Testis (tissue), 3 donors: Measurements from ENCODE around the gene DUS1L. TPM values are rescaled to one million over a fixed set of nuclear protein-coding genes. Genes with fewer than 3 reads are reported as not detected.
A peak's percentile ranks its signal among the peaks of the same experiment; 100 is the strongest.

Source experiments
- DNase-seq: peaks from one replicate; pipeline ENCODE4 v3.0.0-alpha.2; 2019
- H3K27ac ChIP-seq, 2 donors: fragments of 200-600 bp; sonication (generic); one replicate each; pipeline ENCODE4 v1.5.1; 2019
- H3K27me3 ChIP-seq: fragments of 200-600 bp; sonication (generic); one replicate; pipeline ENCODE4 v1.5.1; 2019
- H3K36me3 ChIP-seq: fragments of 200-600 bp; sonication (generic); one replicate; pipeline ENCODE4 v1.5.1; 2017; ENCODE audit warnings: low read depth; ENCODE audit errors: missing control alignments
- H3K4me1 ChIP-seq: fragments of 200-600 bp; sonication (generic); one replicate; pipeline ENCODE4 v1.5.1; 2019
- H3K4me3 ChIP-seq, 2 donors: fragments of 200-600 bp; sonication (generic); one replicate each; pipeline ENCODE4 v1.5.1; 2017 to 2019
- H3K9me3 ChIP-seq: fragments of 200-600 bp; sonication (generic); one replicate; pipeline ENCODE4 v1.5.1; 2017
- POLR2A ChIP-seq: fragments of 450-650 bp; IDR thresholded peaks from one replicate; pipeline ENCODE4 v1.6.1; 2017; ENCODE audit warnings: antibody characterized with exemption, mild to moderate bottlenecking, moderate library complexity
- WGBS, 2 donors: methylation state at CpG; one replicate each; pipeline ENCODE4 v1.1.5; 2018; 5-methylcytosine and 5-hydroxymethylcytosine counted together
- intact Hi-C: fragments of 100-400 bp; cut with DNase I; formaldehyde crosslinking; loops from one replicate; pipeline ENCODE4 v1.15.1; 2023; ENCODE audit warnings: low total_unique reads
- polyA plus RNA-seq: library from polyadenylated mRNA; stranded (reverse); fragments of 350-450 nt; fragmentation: Illumina TruSeq; extraction: RNeasy Lipid Tissue Mini Kit (QIAGEN cat#74804); gene quantifications from one replicate; pipeline ENCODE4 v1.2.3, GENCODE V29; 2014; ENCODE audit warnings: low read depth, low replicate concordance; ENCODE audit not compliant: insufficient read depth
- total RNA-seq, 2 donors: library from RNA; depleted of rRNA; stranded (reverse); fragments of >200 nt; gene quantifications; one replicate each; pipeline ENCODE4 v1.2.3, GENCODE V29; 2016
- TF ChIP-seq, protein P1 (sequence below), 3 experiments: fragments of 450-650 bp in 2 of 3; fragments of 200-600 bp in 1 of 3; sonication (generic) in 1 of 3; IDR thresholded peaks; one replicate each; pipeline ENCODE4 v1.5.1; 2016 to 2019; ENCODE audit warnings: antibody characterized with exemption in 3 of 3, mild to moderate bottlenecking in 2 of 3, moderate library complexity in 1 of 3

DUS1L gene
- total and polyA plus RNA-seq, 3 donors from 2014 or later: 117 to 132 (median 127) TPM

DNA sequence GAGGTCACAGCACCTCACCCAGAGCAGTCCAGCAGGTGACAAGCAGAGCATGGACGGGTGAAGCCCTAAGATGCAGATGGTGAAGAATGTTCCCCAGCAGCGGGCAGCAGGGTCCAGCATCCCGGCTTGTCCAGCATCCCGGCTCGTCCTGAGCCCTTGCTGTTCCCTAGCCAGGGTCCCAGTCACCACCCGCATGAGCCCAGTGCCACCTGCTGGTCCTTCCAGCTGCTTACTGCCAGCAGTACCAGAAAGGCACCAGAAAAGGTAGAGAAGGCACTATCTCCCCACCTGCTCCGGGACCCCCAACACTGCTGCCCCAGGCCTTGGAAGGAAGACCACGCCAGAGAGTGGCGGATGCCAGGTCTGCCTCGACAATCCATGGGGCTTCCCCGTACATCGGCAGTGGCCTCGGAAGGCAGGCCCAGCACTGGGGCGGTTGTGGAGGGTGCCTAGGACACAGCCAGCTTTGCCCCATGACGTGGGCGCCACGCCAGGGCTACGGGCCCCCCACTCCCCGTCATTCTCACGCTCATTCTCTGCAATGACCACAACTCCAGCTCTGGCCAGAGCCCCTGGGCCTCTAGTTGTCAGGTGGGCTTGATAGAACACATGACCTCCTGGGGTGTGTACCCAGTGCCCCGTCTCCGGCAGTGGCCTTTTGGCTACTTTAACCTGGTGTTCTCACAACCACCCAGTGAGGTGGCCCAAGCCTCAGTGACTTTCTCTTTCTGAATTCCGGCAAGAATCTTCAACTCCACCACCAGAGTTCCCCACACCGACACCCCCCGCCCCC lies 44.3 kb downstream of the DUS1L start:
- intact Hi-C loops: loop anchor here (5.0 kb wide), 1 partner anchor 59 kb away; the partner anchor contains the start of gene NOTUM
- Histone ChIP-seq H3K27me3 (no peaks in the 10 kb centered on the region), H3K27ac (no peak overlapping the region), H3K9me3 (no peaks in the 10 kb centered on the region), H3K4me1 (peaks cover 19% of the 10 kb centered on the region), H3K36me3 (no peaks in the 10 kb centered on the region), H3K4me3 (no peak overlapping the region)
- 44 to 53% methylated on average over 15 to 23 of the region's 25 CpGs for WGBS, 2 donors
- peak; percentile 80 for DNase-seq
- no peak for TF ChIP-seq POLR2A
- TF ChIP-seq, protein P1, sequence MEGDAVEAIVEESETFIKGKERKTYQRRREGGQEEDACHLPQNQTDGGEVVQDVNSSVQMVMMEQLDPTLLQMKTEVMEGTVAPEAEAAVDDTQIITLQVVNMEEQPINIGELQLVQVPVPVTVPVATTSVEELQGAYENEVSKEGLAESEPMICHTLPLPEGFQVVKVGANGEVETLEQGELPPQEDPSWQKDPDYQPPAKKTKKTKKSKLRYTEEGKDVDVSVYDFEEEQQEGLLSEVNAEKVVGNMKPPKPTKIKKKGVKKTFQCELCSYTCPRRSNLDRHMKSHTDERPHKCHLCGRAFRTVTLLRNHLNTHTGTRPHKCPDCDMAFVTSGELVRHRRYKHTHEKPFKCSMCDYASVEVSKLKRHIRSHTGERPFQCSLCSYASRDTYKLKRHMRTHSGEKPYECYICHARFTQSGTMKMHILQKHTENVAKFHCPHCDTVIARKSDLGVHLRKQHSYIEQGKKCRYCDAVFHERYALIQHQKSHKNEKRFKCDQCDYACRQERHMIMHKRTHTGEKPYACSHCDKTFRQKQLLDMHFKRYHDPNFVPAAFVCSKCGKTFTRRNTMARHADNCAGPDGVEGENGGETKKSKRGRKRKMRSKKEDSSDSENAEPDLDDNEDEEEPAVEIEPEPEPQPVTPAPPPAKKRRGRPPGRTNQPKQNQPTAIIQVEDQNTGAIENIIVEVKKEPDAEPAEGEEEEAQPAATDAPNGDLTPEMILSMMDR (IDR thresholded peaks at IDR 0.05): peak; percentile 43 to 63 (median 59)

DNA sequence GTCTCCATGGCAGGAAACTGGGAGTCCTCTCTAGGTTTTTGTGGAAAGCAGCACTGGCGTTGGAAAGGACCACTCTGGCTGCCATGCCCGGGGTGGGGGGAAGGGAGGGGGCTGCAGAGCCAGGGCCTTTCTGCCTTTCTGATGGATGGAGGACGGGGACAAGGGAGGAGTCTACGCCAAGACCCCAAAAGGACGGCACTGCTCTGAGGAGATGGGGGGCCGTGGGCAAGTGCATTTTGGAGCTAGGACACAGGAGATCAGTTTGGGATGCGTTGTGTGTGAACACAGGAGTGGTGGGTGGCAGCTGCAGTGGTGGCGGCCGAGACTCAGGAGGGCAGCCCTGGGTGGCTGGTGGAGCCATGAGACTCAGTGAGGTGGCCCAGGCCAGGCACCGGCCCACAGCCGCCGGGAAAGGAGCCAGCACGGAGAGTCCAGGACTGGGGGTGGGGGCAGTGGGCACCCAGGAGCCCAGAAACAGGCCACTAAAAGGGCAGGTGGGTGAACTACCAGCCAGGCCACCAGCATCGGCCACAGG lies 45.0 kb downstream of the DUS1L start:
- H3K4me3 ChIP-seq: no peak overlapping the region
- no peak for DNase-seq
- no peaks in the 10 kb centered on the region for H3K36me3 ChIP-seq
- no peak overlapping the region for H3K27ac ChIP-seq
- WGBS, 2 donors: 86 to 89% methylated on average over 9 to 14 of the region's 14 CpGs
- intact Hi-C loops: loop anchor here (5.0 kb wide), 1 partner anchor 58 kb away; the partner anchor contains the start of gene NOTUM
- H3K4me1 ChIP-seq: peaks cover 19% of the 10 kb centered on the region
- no peaks in the 10 kb centered on the region for H3K9me3 ChIP-seq
- TF ChIP-seq POLR2A: no peak
- TF ChIP-seq, protein P1 (IDR thresholded peaks at IDR 0.05): no peak
- no peaks in the 10 kb centered on the region for H3K27me3 ChIP-seq

DNA sequence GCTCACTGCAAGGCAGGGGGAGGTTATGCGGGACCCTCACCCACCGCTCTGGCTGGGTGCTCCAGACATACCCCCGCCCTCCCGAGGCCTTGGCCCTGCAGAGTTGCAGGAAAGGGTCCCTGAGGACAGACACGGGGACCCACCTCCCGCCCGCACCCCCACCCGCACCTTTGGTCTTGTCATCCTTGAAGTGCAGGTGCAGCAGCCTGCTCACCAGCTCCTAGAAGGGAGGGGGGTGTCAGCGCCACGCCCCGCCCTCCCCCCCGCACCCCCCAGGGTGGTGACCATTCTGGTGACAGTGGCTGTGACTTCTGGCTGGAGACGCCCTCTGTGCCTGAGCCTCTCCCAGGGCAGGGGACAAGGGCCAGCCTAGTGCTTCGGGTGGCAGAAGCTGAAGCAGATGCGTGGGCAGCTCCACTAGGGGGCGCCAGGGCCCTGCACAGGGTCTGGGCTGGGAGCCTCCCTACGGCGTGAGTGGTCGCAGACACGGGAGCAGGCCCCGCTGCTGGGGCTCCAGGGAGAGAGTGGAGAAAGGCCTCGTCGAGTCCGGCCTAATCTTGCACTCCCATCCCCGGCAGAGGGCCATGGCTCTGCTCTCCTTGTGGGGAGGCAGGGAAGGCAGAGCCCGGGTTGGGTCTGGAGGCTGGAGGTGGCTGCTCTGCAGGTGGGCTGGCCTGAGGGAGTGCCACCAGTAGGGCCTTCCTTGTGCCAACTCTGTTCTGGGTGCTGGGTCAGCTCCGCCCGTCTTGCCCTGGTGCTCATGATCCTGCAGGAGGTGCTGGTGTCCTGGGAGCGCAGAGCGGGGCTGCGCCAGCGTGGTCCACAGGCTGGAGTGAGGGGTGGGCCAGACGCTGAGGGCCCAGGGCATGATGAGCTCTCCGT lies 45.7 kb downstream of the DUS1L start:
- peaks cover 19% of the 10 kb centered on the region for H3K4me1 ChIP-seq
- 75 to 76% methylated on average over 12 to 26 of the region's 34 CpGs for WGBS, 2 donors
- TF ChIP-seq, protein P1 (IDR thresholded peaks at IDR 0.05): peak; percentile 32 to 71 (median 59)
- TF ChIP-seq POLR2A: no peak
- no peaks in the 10 kb centered on the region for H3K27me3 ChIP-seq
- H3K27ac ChIP-seq: no peak overlapping the region
- no peaks in the 10 kb centered on the region for H3K36me3 ChIP-seq
- no peak overlapping the region for H3K4me3 ChIP-seq
- peak; percentile 58 for DNase-seq
- intact Hi-C loops: loop anchor here (5.0 kb wide), 1 partner anchor 58 kb away; the partner anchor contains the start of gene NOTUM
- H3K9me3 ChIP-seq: no peaks in the 10 kb centered on the region

GRCh38 chr17:82018989-82019689 lies 46.5 kb downstream of the DUS1L start:
- no peak for DNase-seq
- Histone ChIP-seq H3K4me1 (peaks cover 18% of the 10 kb centered on the region), H3K36me3 (no peaks in the 10 kb centered on the region), H3K4me3 (no peak overlapping the region), H3K9me3 (no peaks in the 10 kb centered on the region), H3K27me3 (no peaks in the 10 kb centered on the region), H3K27ac (no peak overlapping the region)
- TF ChIP-seq POLR2A: no peak
- TF ChIP-seq, protein P1 (IDR thresholded peaks at IDR 0.05): no peak
- intact Hi-C loops: no loop called here
- WGBS, 2 donors: 90 to 91% methylated on average over 13 to 33 of the region's 33 CpGs
